ENCODE results near the gene TMEM130. TPM values are rescaled to one million over a fixed set of nuclear protein-coding genes. Genes with fewer than 3 reads are reported as not detected.

Gene TMEM130
- total RNA-seq, 4 donors from 2014 or later, result not detected

- no peak for TF ChIP-seq CTCF (IDR thresholded peaks at IDR 0.05; ENCODE audit: low read depth)
Measured at GRCh38 chr7:98805956-98806838, 63.6 kb downstream of the TMEM130 start.

GRCh38 chr7:98802781-98803110 is 67.1 kb downstream of the TMEM130 start:
- TF ChIP-seq CTCF (IDR thresholded peaks at IDR 0.05; ENCODE audit: low read depth), result no peak

- no peak for TF ChIP-seq CTCF (IDR thresholded peaks at IDR 0.05; ENCODE audit: low read depth)
Measured at GRCh38 chr7:98802088-98802780, 67.6 kb downstream of the TMEM130 start.

GRCh38 chr7:98800996-98801395 is 68.8 kb downstream of the TMEM130 start:
- TF ChIP-seq CTCF (IDR thresholded peaks at IDR 0.05; ENCODE audit: low read depth), result no peak

- no peak for TF ChIP-seq CTCF (IDR thresholded peaks at IDR 0.05; ENCODE audit: low read depth)
Measured at GRCh38 chr7:98797150-98797549, 72.7 kb downstream of the TMEM130 start.

Small RNA genes within 50 kb of the gene (small RNA-seq; reads per million reads assigned to genes)
- gene MIR3609, result 39.7 reads per million, percentile 96 among the genes with 10 or more reads in this experiment

Other genes starting within 250 kb of the TMEM130 start
- gene TRRAP, start 8.5 kb upstream of the TMEM130 start, total RNA-seq, result 10 to 100 TPM; 22.7 to 30.8 (median 28.4) TPM

Measured in subcutaneous adipose tissue (tissue), 4 donors.